Stomach (tissue), 9 donors: ENCODE data around the gene GBP7. TPM values are rescaled to one million over a fixed set of nuclear protein-coding genes. Genes with fewer than 3 reads are reported as not detected.

ENCODE experiments used
- DNase-seq, 2 donors: peaks; one replicate each; pipeline versions ENCODE4 v3.0.0 to v3.0.0-alpha.2; 2013 to 2019
- H3K27ac ChIP-seq, 5 donors: fragments of 200-600 bp in 4 of 5; sonication (generic) in 4 of 5; one replicate each; pipeline ENCODE4 v1.5.1; 2013 to 2019; ENCODE audit warnings: mild to moderate bottlenecking in 1 of 5, moderate library complexity in 1 of 5
- H3K27me3 ChIP-seq, 3 donors: fragments of 200-600 bp; sonication (generic); one replicate each; pipeline ENCODE4 v1.5.1; 2017 to 2019; ENCODE audit warnings: mixed run types in 1 of 3
- H3K36me3 ChIP-seq, 4 donors: fragments of 200-600 bp; sonication (generic); 1 replicate in 3 of 4; 2 replicates in 1 of 4; pipeline ENCODE4 v1.5.1; 2016 to 2019
- H3K4me1 ChIP-seq, 4 donors: fragments of 200-600 bp; sonication (generic); one replicate each; pipeline ENCODE4 v1.5.1; 2016 to 2019
- H3K4me3 ChIP-seq, 4 donors: fragments of 200-600 bp; sonication (generic) in 3 of 4; one replicate each; pipeline ENCODE4 v1.5.1; 2016 to 2019; ENCODE audit warnings: mild to moderate bottlenecking in 1 of 4
- H3K9me3 ChIP-seq, 4 donors: fragments of 200-600 bp; sonication (generic); one replicate each; pipeline ENCODE4 v1.5.1; 2016 to 2019
- CTCF ChIP-seq, 7 experiments: fragments of 450-650 bp in 4 of 7; fragments of 200-600 bp in 3 of 7; sonication (generic) in 3 of 7; IDR thresholded peaks; one replicate each; pipeline ENCODE4 v1.5.1; 2016 to 2019; ENCODE audit warnings: antibody characterized with exemption in 7 of 7, control low read depth in 2 of 7, mild to moderate bottlenecking in 1 of 7
- EP300 ChIP-seq: sonication (generic); formaldehyde crosslinking; IDR thresholded peaks from one replicate; pipeline ENCODE4 v1.6.1; 2017; ENCODE audit warnings: antibody characterized with exemption
- POLR2A ChIP-seq, 4 donors: fragments of 450-650 bp; IDR thresholded peaks; one replicate each; pipeline ENCODE4 v1.6.1; 2016; ENCODE audit warnings: antibody characterized with exemption in 4 of 4, control low read depth in 2 of 4, mild to moderate bottlenecking in 1 of 4, moderate library complexity in 1 of 4
- POLR2AphosphoS5 ChIP-seq, 3 donors: sonication (generic); formaldehyde crosslinking; IDR thresholded peaks; one replicate each; pipeline ENCODE4 v1.6.1; 2016; ENCODE audit warnings: antibody characterized with exemption in 3 of 3
- WGBS, 5 donors: extraction: QIAGEN DNeasy Blood & Tissue Kit in 3 of 5; methylation state at CpG; one replicate each; pipeline versions ENCODE4 v1.1.5 to v1.1.7; 2013 to 2018; 5-methylcytosine and 5-hydroxymethylcytosine counted together
- intact Hi-C: fragments of 100-400 bp; cut with DNase I; formaldehyde crosslinking; loops from one replicate; pipeline ENCODE4 v1.15.1; 2023; ENCODE audit warnings: low total_unique reads
- polyA plus RNA-seq, 3 donors: library from polyadenylated mRNA; stranded (reverse); fragments of 200-250 nt; gene quantifications; one replicate each; pipeline ENCODE4 v1.2.3, GENCODE V29; 2013
- total RNA-seq, 5 donors: library from RNA; depleted of rRNA; stranded (reverse); fragments of >200 nt; gene quantifications; one replicate each; pipeline versions ENCODE4 v1.1.0 to v1.2.3, GENCODE V29; 2014 to 2016
- donor health status: healthy with polysubstance abuse.
- donor health status: Bipolar disorder and iron deficiency.
- donor health status: healthy.

Gene GBP7
- total and polyA plus RNA-seq, 8 donors = not detected

DNA sequence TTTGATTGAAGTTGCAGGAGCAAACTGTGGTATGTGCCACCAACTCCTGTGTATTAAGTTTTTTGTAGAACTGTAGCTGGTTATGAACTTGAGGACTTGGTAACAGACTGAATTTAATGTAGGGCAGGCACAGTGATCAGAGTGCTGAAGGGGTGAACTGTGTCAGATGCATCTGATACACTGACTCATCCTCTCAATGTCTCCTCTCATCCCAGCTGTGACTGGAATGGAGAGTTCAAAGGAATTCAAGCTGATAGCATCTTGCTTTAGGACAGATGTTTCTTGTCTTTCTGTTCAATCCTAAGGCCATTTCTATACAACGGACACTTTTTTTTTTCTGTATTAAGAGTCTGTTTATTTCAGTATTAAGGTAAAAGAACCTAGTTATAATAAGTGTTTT, 85.8 kb downstream of the GBP7 start:
- H3K27me3 ChIP-seq = no peaks in the 10 kb centered on the region
- H3K9me3 ChIP-seq = no peaks in the 10 kb centered on the region
- intact Hi-C loops = no loop called here
- no peaks in the 10 kb centered on the region for H3K36me3 ChIP-seq
- no peak overlapping the region for H3K27ac ChIP-seq
- no peak overlapping the region for H3K4me3 ChIP-seq
- no peak for TF ChIP-seq CTCF (IDR thresholded peaks at IDR 0.05)
- WGBS, 5 donors = 60 to 79% (median 72%) methylated on average over 1 of the region's 1 CpG
- H3K4me1 ChIP-seq = peaks cover 0 to 9% (median 0%) of the 10 kb centered on the region in 4 donors
- DNase-seq = no peak

- intact Hi-C loops = no loop called here
- DNase-seq = peak; percentile 65 to 71
- Histone ChIP-seq H3K27ac (peak overlapping the region in 3 of 5 donors; percentile 25 to 65 (median 58)), H3K4me3 (peak overlapping the region in 2 of 4 donors; percentile 10 to 19), H3K9me3 (no peaks in the 10 kb centered on the region), H3K27me3 (no peaks in the 10 kb centered on the region), H3K4me1 (peaks cover 0 to 9% (median 0%) of the 10 kb centered on the region in 4 donors), H3K36me3 (no peaks in the 10 kb centered on the region)
- WGBS, 5 donors = 43 to 65% (median 49%) methylated on average over 10 of the region's 10 CpGs
- TF ChIP-seq POLR2A (IDR thresholded peaks at IDR 0.05) (no peak), POLR2AphosphoS5 (IDR thresholded peaks at IDR 0.05) (peak in 2 of 3 donors; percentile 35)
These were observed 87.2 kb downstream of the GBP7 start for GRCh38 chr1:89088572-89088971.

DNA sequence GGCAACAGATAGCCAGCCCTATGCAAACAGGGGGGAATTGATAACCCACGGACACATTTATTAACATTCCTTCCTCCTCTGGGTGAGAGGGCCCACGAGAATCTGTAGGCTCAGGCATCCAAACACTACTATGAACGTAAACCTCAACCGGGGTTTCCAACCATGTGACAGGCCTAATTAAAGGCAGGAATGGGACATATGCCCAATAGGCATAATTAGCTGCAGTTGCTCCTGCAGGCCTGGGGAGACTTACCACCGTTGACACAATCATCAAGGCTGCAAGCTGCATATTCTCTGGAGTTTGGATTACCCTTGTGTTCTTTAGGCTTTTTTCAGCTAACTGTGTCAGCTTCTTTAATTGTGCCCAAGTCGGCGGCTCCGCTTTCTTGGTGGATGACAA, 88.6 kb downstream of the GBP7 start:
- WGBS, 5 donors = 53 to 68% (median 63%) methylated on average over 8 of the region's 8 CpGs
- Histone ChIP-seq H3K9me3 (no peaks in the 10 kb centered on the region), H3K4me3 (no peak overlapping the region), H3K27me3 (no peaks in the 10 kb centered on the region), H3K36me3 (no peaks in the 10 kb centered on the region), H3K4me1 (peaks cover 0 to 9% (median 0%) of the 10 kb centered on the region in 4 donors), H3K27ac (no peak overlapping the region)
- DNase-seq = no peak
- intact Hi-C loops = no loop called here
- TF ChIP-seq POLR2A (IDR thresholded peaks at IDR 0.05) = no peak
- TF ChIP-seq EP300 = no peak
- no peak for TF ChIP-seq POLR2AphosphoS5 (IDR thresholded peaks at IDR 0.05)
- TF ChIP-seq CTCF (IDR thresholded peaks at IDR 0.05) = no peak

GRCh38 chr1:89085781-89086180, 90.0 kb downstream of the GBP7 start:
- Histone ChIP-seq H3K27me3 (no peaks in the 10 kb centered on the region), H3K9me3 (peaks cover 0 to 1% (median 0%) of the 10 kb centered on the region in 4 donors), H3K4me1 (peaks cover 0 to 9% (median 0%) of the 10 kb centered on the region in 4 donors), H3K36me3 (no peaks in the 10 kb centered on the region), H3K4me3 (no peak overlapping the region), H3K27ac (no peak overlapping the region)
- no peak for TF ChIP-seq POLR2A (IDR thresholded peaks at IDR 0.05)
- TF ChIP-seq POLR2AphosphoS5 (IDR thresholded peaks at IDR 0.05) = no peak
- no peak for TF ChIP-seq EP300
- peak in 5 of 7 experiments; percentile 22 to 81 (median 55) for TF ChIP-seq CTCF (IDR thresholded peaks at IDR 0.05)
- intact Hi-C loops = no loop called here
- peak; percentile 38 to 71 for DNase-seq

Other genes with a start within 250 kb of the GBP7 start
- 100 to 1,000 TPM in 1 of 5 donors, 10 to 100 TPM in 3, 1 to 10 TPM in 1; 7.2 to 112 (median 40.4) TPM for gene KYAT3, start 183.4 kb downstream of the GBP7 start, total RNA-seq
- 10 to 100 TPM; 20.3 to 32.1 (median 24.3) TPM for gene KYAT3, start 183.4 kb downstream of the GBP7 start, polyA plus RNA-seq
- 10 to 100 TPM in 4 of 5 donors, 1 to 10 TPM in 1; 8.1 to 28.6 (median 23.1) TPM for gene RBMXL1, start 183.4 kb downstream of the GBP7 start, total RNA-seq
- gene RBMXL1, start 183.4 kb downstream of the GBP7 start, polyA plus RNA-seq = 1 to 10 TPM; 4.3 to 6.9 (median 4.6) TPM
- 10 to 100 TPM in 4 of 5 donors, 1 to 10 TPM in 1; 3.6 to 57.7 (median 22.0) TPM for gene GBP3, start 153.1 kb downstream of the GBP7 start, total RNA-seq
- gene GBP3, start 153.1 kb downstream of the GBP7 start, polyA plus RNA-seq = 10 to 100 TPM in 2 of 3 donors, 1 to 10 TPM in 1; 6.4 to 12.7 (median 10.0) TPM
- 10 to 100 TPM in 4 of 5 donors, 1 to 10 TPM in 1; 7.6 to 43.5 (median 25.1) TPM for gene GBP1, start 110.8 kb downstream of the GBP7 start, total RNA-seq
- gene GBP1, start 110.8 kb downstream of the GBP7 start, polyA plus RNA-seq = 10 to 100 TPM in 2 of 3 donors, 1 to 10 TPM in 1; 5.9 to 27.5 (median 15.4) TPM
- 10 to 100 TPM; 21.0 to 74.2 (median 60.3) TPM for gene GBP2, start 49.9 kb downstream of the GBP7 start, total RNA-seq
- gene GBP2, start 49.9 kb downstream of the GBP7 start, polyA plus RNA-seq = 100 to 1,000 TPM in 1 of 3 donors, 10 to 100 TPM in 2; 37.9 to 119 (median 66.0) TPM
- gene GBP4, start 22.9 kb upstream of the GBP7 start, total RNA-seq = 10 to 100 TPM in 1 of 5 donors, 1 to 10 TPM in 4; 1.8 to 10.5 (median 7.2) TPM
- gene GBP4, start 22.9 kb upstream of the GBP7 start, polyA plus RNA-seq = 10 to 100 TPM in 2 of 3 donors, 1 to 10 TPM in 1; 4.7 to 17.1 (median 13.3) TPM
- 10 to 100 TPM in 2 of 5 donors, 1 to 10 TPM in 1, not detected in 2; 1.3 to 28.6 (median 13.5) TPM for gene GBP5, start 96.9 kb upstream of the GBP7 start, total RNA-seq
- gene GBP5, start 96.9 kb upstream of the GBP7 start, polyA plus RNA-seq = 1 to 10 TPM in 2 of 3 donors, under 1 TPM in 1; 0.75 to 3.7 (median 1.1) TPM
- gene GBP6, start 188.1 kb upstream of the GBP7 start, total RNA-seq = 1 to 10 TPM in 1 of 5 donors, not detected in 4; 1.1 TPM
- 10 to 100 TPM in 1 of 3 donors, under 1 TPM in 1, not detected in 1; 0.46 to 50.8 TPM for gene GBP6, start 188.1 kb upstream of the GBP7 start, polyA plus RNA-seq